ENCODE data around the gene LAMP1. TPM values are rescaled to one million over a fixed set of nuclear protein-coding genes. Genes with fewer than 3 reads are reported as not detected.
"Not testable (repeated sequence)": the region's sequence is repeated elsewhere in the genome, so short reads cannot be mapped to it uniquely, and the experiment has no call there.

The LAMP1 gene
- total RNA-seq, 1 donor from 2014 or later: 152 TPM

- DNase-seq (ENCODE audit: extremely low spot score, unreplicated experiment): no peak
Observed at GRCh38 chr13:113365583-113365970, 68.5 kb downstream of the LAMP1 start.

GRCh38 chr13:113365971-113366588, 69.0 kb downstream of the LAMP1 start:
- Mint-ChIP-seq H3K4me3 (peak overlapping the region; percentile 71), H3K27ac (peak overlapping the region; percentile 43)
- TF ChIP-seq CTCF (conservative IDR thresholded peaks at IDR 0.05): no peak

More at GRCh38 chr13:113365583-113365970, 68.5 kb downstream of the LAMP1 start:
- no peak for TF ChIP-seq CTCF (conservative IDR thresholded peaks at IDR 0.05)
- H3K27me3 Mint-ChIP-seq: no peaks in the 10 kb centered on the region
- no peaks in the 10 kb centered on the region for H3K9me3 Mint-ChIP-seq
- H3K36me3 Mint-ChIP-seq: no peaks in the 10 kb centered on the region
- peak overlapping the region; percentile 43 for H3K27ac Mint-ChIP-seq
- H3K4me1 Mint-ChIP-seq (ENCODE audit: unreplicated experiment): no peaks in the 10 kb centered on the region
- peak overlapping the region; percentile 71 for H3K4me3 Mint-ChIP-seq

GRCh38 chr13:113367020-113367560, 70.1 kb downstream of the LAMP1 start:
- Mint-ChIP-seq H3K27me3 (no peaks in the 10 kb centered on the region), H3K4me3 (no peak overlapping the region), H3K36me3 (no peaks in the 10 kb centered on the region), H3K4me1 (ENCODE audit: unreplicated experiment) (no peaks in the 10 kb centered on the region), H3K9me3 (no peaks in the 10 kb centered on the region), H3K27ac (no peak overlapping the region)
- no peak for DNase-seq (ENCODE audit: extremely low spot score, unreplicated experiment)
- TF ChIP-seq CTCF (conservative IDR thresholded peaks at IDR 0.05): no peak

More at GRCh38 chr13:113365971-113366588, 69.0 kb downstream of the LAMP1 start:
- no peaks in the 10 kb centered on the region for H3K4me1 Mint-ChIP-seq (ENCODE audit: unreplicated experiment)
- H3K27me3 Mint-ChIP-seq: no peaks in the 10 kb centered on the region
- no peaks in the 10 kb centered on the region for H3K9me3 Mint-ChIP-seq
- no peaks in the 10 kb centered on the region for H3K36me3 Mint-ChIP-seq
- no peak for DNase-seq (ENCODE audit: extremely low spot score, unreplicated experiment)

GRCh38 chr13:113367771-113368170, 70.7 kb downstream of the LAMP1 start:
- H3K36me3 Mint-ChIP-seq: no peaks in the 10 kb centered on the region
- no peak for TF ChIP-seq CTCF (conservative IDR thresholded peaks at IDR 0.05)
- peaks cover under 1% of the 10 kb centered on the region for H3K27me3 Mint-ChIP-seq
- no peak overlapping the region for H3K27ac Mint-ChIP-seq
- no peaks in the 10 kb centered on the region for H3K9me3 Mint-ChIP-seq
- no peak overlapping the region for H3K4me3 Mint-ChIP-seq
- no peak for DNase-seq (ENCODE audit: extremely low spot score, unreplicated experiment)
- no peaks in the 10 kb centered on the region for H3K4me1 Mint-ChIP-seq (ENCODE audit: unreplicated experiment)

GRCh38 chr13:113368353-113368752, 71.3 kb downstream of the LAMP1 start:
- H3K27ac Mint-ChIP-seq; H3K4me1 Mint-ChIP-seq (ENCODE audit: unreplicated experiment); H3K9me3 Mint-ChIP-seq; H3K27me3 Mint-ChIP-seq; DNase-seq (ENCODE audit: extremely low spot score, unreplicated experiment); H3K4me3 Mint-ChIP-seq; H3K36me3 Mint-ChIP-seq: not testable (repeated sequence)

GRCh38 chr13:113369189-113369588, 72.2 kb downstream of the LAMP1 start:
- peaks cover 4% of the 10 kb centered on the region for H3K27me3 Mint-ChIP-seq
- DNase-seq (ENCODE audit: extremely low spot score, unreplicated experiment): peak; percentile 53
- TF ChIP-seq CTCF (conservative IDR thresholded peaks at IDR 0.05): no peak
- no peaks in the 10 kb centered on the region for H3K4me1 Mint-ChIP-seq (ENCODE audit: unreplicated experiment)
- H3K9me3 Mint-ChIP-seq: no peaks in the 10 kb centered on the region
- no peak overlapping the region for H3K4me3 Mint-ChIP-seq
- no peak overlapping the region for H3K27ac Mint-ChIP-seq
- no peaks in the 10 kb centered on the region for H3K36me3 Mint-ChIP-seq

All from type B pancreatic cell (in vitro differentiated cells).